HepG2 (cell line): ENCODE data around the gene MYLK. TPM values are rescaled to one million over a fixed set of nuclear protein-coding genes. Genes with fewer than 3 reads are reported as not detected.

ENCODE experiments used
- IKZF5 ChIP-seq: IDR thresholded peaks from 2 replicates; pipeline ENCODE4 v1.6.1; 2018; ENCODE audit warnings: missing genetic modification reagents, mild to moderate bottlenecking, missing compliant biosample characterization
- JDP2 ChIP-seq: sonication (generic); formaldehyde crosslinking; IDR thresholded peaks from 2 replicates; pipeline ENCODE4 v1.8.1; 2022; ENCODE audit warnings: missing genetic modification reagents, borderline replicate concordance
- MTA3 ChIP-seq: sonication (generic); formaldehyde crosslinking; IDR thresholded peaks from 2 replicates; pipeline ENCODE4 v1.4.0; 2020; ENCODE audit warnings: missing genetic modification reagents
- MYPOP ChIP-seq: sonication (generic); formaldehyde crosslinking; IDR thresholded peaks from 2 replicates; pipeline ENCODE4 v1.8.1; 2023; ENCODE audit warnings: mild to moderate bottlenecking, moderate library complexity, missing genetic modification reagents
- NONO ChIP-seq, 2 experiments: fragments of 450-650 bp in 1 of 2; sonication (generic) in 1 of 2; formaldehyde crosslinking in 1 of 2; IDR thresholded peaks in 1 of 2; conservative IDR thresholded peaks in 1 of 2; 2 replicates each; pipeline versions ENCODE4 v1.6.1 to v1.8.0; 2017 to 2022; ENCODE audit warnings: mild to moderate bottlenecking in 1 of 2, missing genetic modification reagents in 1 of 2, moderate library complexity in 1 of 2
- PATZ1 ChIP-seq: sonication (generic); formaldehyde crosslinking; IDR thresholded peaks from 2 replicates; pipeline ENCODE4 v1.4.0; 2020; ENCODE audit warnings: missing genetic modification reagents
- POLR2A ChIP-seq, 2 experiments: IDR thresholded peaks; 2 replicates each; pipeline ENCODE4 v1.6.1; 2011; ENCODE audit warnings: low read depth in 2 of 2, low read length in 2 of 2, mild to moderate bottlenecking in 1 of 2, moderate library complexity in 1 of 2; ENCODE audit not compliant: insufficient read depth in 1 of 2
- PRPF4 ChIP-seq: fragments of 200-400 bp; formaldehyde crosslinking; IDR thresholded peaks from 2 replicates; pipeline ENCODE4 v1.6.1; 2016; ENCODE audit warnings: low read length, low read depth; ENCODE audit not compliant: poor library complexity, severe bottlenecking
- SAP130 ChIP-seq: IDR thresholded peaks from 2 replicates; pipeline ENCODE4 v1.6.1; 2016; ENCODE audit warnings: low read depth
- SSRP1 ChIP-seq: IDR thresholded peaks from 2 replicates; pipeline ENCODE4 v1.6.1; 2016; ENCODE audit warnings: control low read depth
- THRA ChIP-seq: sonication (generic); formaldehyde crosslinking; IDR thresholded peaks from 2 replicates; pipeline ENCODE4 v1.4.0; 2020; ENCODE audit warnings: missing genetic modification reagents, borderline replicate concordance
- ZNF225 ChIP-seq: sonication (generic); formaldehyde crosslinking; IDR thresholded peaks from 2 replicates; pipeline ENCODE4 v1.4.0; 2020; ENCODE audit warnings: mild to moderate bottlenecking, missing genetic modification reagents
- ZNF281 ChIP-seq: sonication (generic); formaldehyde crosslinking; IDR thresholded peaks from 2 replicates; pipeline ENCODE4 v1.4.0; 2020; ENCODE audit warnings: missing genetic modification reagents, borderline replicate concordance
- ZNF317 ChIP-seq: sonication (generic); formaldehyde crosslinking; IDR thresholded peaks from 2 replicates; pipeline ENCODE4 v1.5.0; 2020; ENCODE audit warnings: mild to moderate bottlenecking, missing genetic modification reagents
- ZNF333 ChIP-seq: sonication (generic); formaldehyde crosslinking; IDR thresholded peaks from 2 replicates; pipeline ENCODE4 v1.4.0; 2020; ENCODE audit warnings: mild to moderate bottlenecking, missing genetic modification reagents, borderline replicate concordance
- ZNF503 ChIP-seq: sonication (generic); formaldehyde crosslinking; IDR thresholded peaks from 2 replicates; pipeline ENCODE4 v1.4.0; 2020; ENCODE audit warnings: missing genetic modification reagents
- polyA plus RNA-seq, 8 experiments: library from polyadenylated mRNA; depleted of rRNA in 3 of 8; stranded (reverse) in 7 of 8; unstranded in 1 of 8; fragments of >200 nt; fragmentation: Illumina TruSeq in 4 of 8; extraction: Trizol in 4 of 8; gene quantifications; 2 replicates each; pipeline versions ENCODE4 v1.2.1 to v1.2.3, GENCODE V29; 2011 to 2016; ENCODE audit warnings: low read depth in 4 of 8, missing spikeins in 1 of 8, mixed read lengths in 1 of 8; ENCODE audit not compliant: insufficient read depth in 1 of 8
- total RNA-seq, 5 experiments: library from RNA; depleted of rRNA; stranded (reverse); fragments of >200 nt; fragmentation: Illumina TruSeq; extraction: Trizol; gene quantifications; 2 replicates each; pipeline ENCODE4 v1.2.3, GENCODE V29; 2016; ENCODE audit warnings: low read depth in 1 of 5

The MYLK gene
- total and polyA plus RNA-seq, 2 of the 13 experiments (the other 11 are each of a cell fraction or from before 2014, with no cell fraction given) = 10.6 to 34.9 TPM

GRCh38 chr3:123584988-123585937 is 298.9 kb downstream of the MYLK start, which contains the start of gene HACD2 (continued):
- TF ChIP-seq ZNF281 (CRISPR knock-in tag) = no peak
- no peak for TF ChIP-seq MTA3 (CRISPR knock-in tag)
- TF ChIP-seq SSRP1 (CRISPR knock-in tag) = no peak
- no peak; the same call in 1 of the 2 replicates for TF ChIP-seq MYPOP
- no peak for TF ChIP-seq NONO (IDR thresholded peaks at IDR 0.05)
- TF ChIP-seq NONO (CRISPR knock-in tag; conservative IDR thresholded peaks at IDR 0.05) = peak; percentile 91
- TF ChIP-seq THRA = peak; percentile 60
- TF ChIP-seq PATZ1 (CRISPR knock-in tag) = no peak
- peak; percentile 80; the same call in 1 of the 2 replicates for TF ChIP-seq ZNF317 (CRISPR knock-in tag)
- peak; percentile 67 for TF ChIP-seq SAP130 (CRISPR knock-in tag)
- TF ChIP-seq ZNF225 (CRISPR knock-in tag) = no peak
- no peak for TF ChIP-seq PRPF4
- peak; percentile 84 for TF ChIP-seq IKZF5 (CRISPR knock-in tag)
- peak; percentile 65 to 90 for TF ChIP-seq POLR2A (IDR thresholded peaks at IDR 0.05; ENCODE audit: insufficient read depth in 1 of 2, low read depth in 2 of 2, low read length in 2 of 2)
- TF ChIP-seq ZNF503 (CRISPR knock-in tag) = no peak
- TF ChIP-seq JDP2 (CRISPR knock-in tag) = no peak; the same call in 1 of the 2 replicates
- TF ChIP-seq ZNF333 (CRISPR knock-in tag) = no peak
